Measurements from ENCODE around the gene KRI1.

DNA sequence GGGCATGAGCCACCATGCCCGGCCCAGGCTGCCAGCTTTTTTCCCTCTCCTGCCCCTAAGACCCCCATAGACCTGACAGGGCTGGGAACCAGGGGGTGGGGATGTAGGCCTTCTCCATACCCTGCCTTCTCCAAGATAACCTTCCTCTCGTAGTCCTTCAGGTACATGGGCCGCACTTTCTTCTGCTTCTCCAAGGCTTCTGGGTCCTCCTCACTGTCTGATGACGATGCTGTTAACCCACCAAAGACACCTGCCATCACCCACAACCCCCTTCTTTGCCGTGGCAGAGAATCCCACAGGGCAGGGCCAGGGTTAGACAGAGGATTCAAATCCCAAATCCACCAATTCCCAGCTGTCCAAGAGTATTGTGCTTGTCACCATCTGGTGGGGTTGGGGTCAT, 3.2 kb downstream of the KRI1 start:
- TF ChIP-seq, protein P1, sequence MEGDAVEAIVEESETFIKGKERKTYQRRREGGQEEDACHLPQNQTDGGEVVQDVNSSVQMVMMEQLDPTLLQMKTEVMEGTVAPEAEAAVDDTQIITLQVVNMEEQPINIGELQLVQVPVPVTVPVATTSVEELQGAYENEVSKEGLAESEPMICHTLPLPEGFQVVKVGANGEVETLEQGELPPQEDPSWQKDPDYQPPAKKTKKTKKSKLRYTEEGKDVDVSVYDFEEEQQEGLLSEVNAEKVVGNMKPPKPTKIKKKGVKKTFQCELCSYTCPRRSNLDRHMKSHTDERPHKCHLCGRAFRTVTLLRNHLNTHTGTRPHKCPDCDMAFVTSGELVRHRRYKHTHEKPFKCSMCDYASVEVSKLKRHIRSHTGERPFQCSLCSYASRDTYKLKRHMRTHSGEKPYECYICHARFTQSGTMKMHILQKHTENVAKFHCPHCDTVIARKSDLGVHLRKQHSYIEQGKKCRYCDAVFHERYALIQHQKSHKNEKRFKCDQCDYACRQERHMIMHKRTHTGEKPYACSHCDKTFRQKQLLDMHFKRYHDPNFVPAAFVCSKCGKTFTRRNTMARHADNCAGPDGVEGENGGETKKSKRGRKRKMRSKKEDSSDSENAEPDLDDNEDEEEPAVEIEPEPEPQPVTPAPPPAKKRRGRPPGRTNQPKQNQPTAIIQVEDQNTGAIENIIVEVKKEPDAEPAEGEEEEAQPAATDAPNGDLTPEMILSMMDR (conservative IDR thresholded peaks at IDR 0.05): no peak
- no peak for TF ChIP-seq EZH2 (IDR thresholded peaks at IDR 0.05; ENCODE audit: low read depth)
